RWPE2 (cell line): ENCODE results near the gene HYAL1.
"Not testable (repeated sequence)": the region's sequence is repeated elsewhere in the genome, so short reads cannot be mapped to it uniquely, and the experiment has no call there.

ENCODE experiments used
- ATAC-seq: fragments of 200-7000 bp; cut with Tn5 transposase; 3 replicates; pipeline ENCODE4 v1.9.1; 2021; ENCODE audit warnings: low read depth
- DNase-seq: peaks from one replicate; pipeline ENCODE4 v3.0.0-alpha.2; 2020; ENCODE audit warnings: low spot score
- H3K27ac ChIP-seq: fragments of 450-650 bp; 2 replicates; pipeline ENCODE4 v1.5.1; 2017; ENCODE audit warnings: mild to moderate bottlenecking; ENCODE audit not compliant: poor library complexity, severe bottlenecking
- H3K27me3 ChIP-seq: fragments of 250-450 bp; sonication (Bioruptor Pico); 2 replicates; pipeline ENCODE4 v1.5.1; 2021; ENCODE audit warnings: mild to moderate bottlenecking, moderate library complexity; ENCODE audit not compliant: insufficient read depth, poor library complexity, severe bottlenecking
- H3K36me3 ChIP-seq: fragments of 250-450 bp; sonication (Bioruptor Pico); 2 replicates; pipeline ENCODE4 v1.5.1; 2020; ENCODE audit warnings: low read depth, mild to moderate bottlenecking, moderate library complexity
- H3K4me1 ChIP-seq: fragments of 250-450 bp; sonication (Bioruptor Pico); 2 replicates; pipeline ENCODE4 v1.5.1; 2021; ENCODE audit warnings: mild to moderate bottlenecking, moderate library complexity; ENCODE audit not compliant: insufficient read depth, poor library complexity, severe bottlenecking
- H3K4me3 ChIP-seq: fragments of 250-450 bp; sonication (Bioruptor Pico); 2 replicates; pipeline ENCODE4 v1.5.1; 2021; ENCODE audit warnings: mild to moderate bottlenecking, moderate library complexity; ENCODE audit not compliant: severe bottlenecking
- H3K9me3 ChIP-seq: fragments of 250-450 bp; sonication (Bioruptor Pico); 2 replicates; pipeline ENCODE4 v1.5.1; 2021; ENCODE audit warnings: mild to moderate bottlenecking, moderate library complexity; ENCODE audit not compliant: severe bottlenecking
- CTCF ChIP-seq: fragments of 450-650 bp; IDR thresholded peaks from one replicate; pipeline ENCODE4 v1.5.1; 2017; ENCODE audit warnings: mild to moderate bottlenecking, moderate library complexity; ENCODE audit not compliant: poor library complexity, severe bottlenecking

Gene HYAL1

GRCh38 chr3:50264964-50265485 lies 38.3 kb downstream of the HYAL1 start:
- H3K9me3 ChIP-seq, result no peaks in the 10 kb centered on the region
- peak overlapping the region; percentile 93 for H3K27ac ChIP-seq
- no peaks in the 10 kb centered on the region for H3K27me3 ChIP-seq
- no peaks in the 10 kb centered on the region for H3K36me3 ChIP-seq
- ATAC-seq (peak; percentile 2; the same call in 2 of the 3 replicates), DNase-seq (no peak)
- no peak overlapping the region for H3K4me3 ChIP-seq
- no peak for TF ChIP-seq CTCF
- H3K4me1 ChIP-seq, result peaks cover 29% of the 10 kb centered on the region

DNA sequence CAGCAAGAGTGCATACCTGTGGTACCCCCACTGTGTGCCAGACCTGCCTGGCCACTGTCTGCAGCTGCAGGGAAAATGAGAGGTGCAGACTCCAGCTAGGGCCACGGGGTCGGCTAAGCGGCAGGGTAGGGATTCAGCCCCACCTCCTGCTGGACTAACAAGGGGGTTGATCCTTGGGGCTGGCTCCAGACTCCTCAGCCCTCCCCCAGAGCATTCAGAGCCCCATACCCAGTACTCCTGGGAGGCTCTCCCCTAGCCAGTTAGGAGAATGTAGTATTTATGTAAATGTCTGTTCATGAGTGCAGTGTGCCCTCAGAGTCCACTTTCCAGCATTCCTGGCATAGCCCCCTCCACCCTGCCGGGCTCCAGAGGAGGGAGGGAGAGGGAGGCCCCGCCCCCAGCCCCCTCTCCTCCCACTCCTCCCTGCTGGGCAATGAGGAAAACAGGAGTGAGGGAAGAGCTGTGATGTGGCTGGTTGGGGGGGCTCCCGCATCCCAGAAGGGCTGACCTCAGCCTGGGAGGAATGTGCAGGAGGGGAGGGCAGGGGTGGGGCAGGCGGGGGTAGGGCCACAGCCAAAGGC lies 38.9 kb downstream of the HYAL1 start:
- Histone ChIP-seq H3K27ac (peak overlapping the region; percentile 93), H3K4me1 (peaks cover 32% of the 10 kb centered on the region), H3K4me3 (no peak overlapping the region), H3K9me3 (no peaks in the 10 kb centered on the region), H3K36me3 (peaks cover under 1% of the 10 kb centered on the region; the same call in 1 of the 2 replicates), H3K27me3 (no peaks in the 10 kb centered on the region)
- DNase-seq (peak; percentile 87), ATAC-seq (peak; percentile 41)
- no peak for TF ChIP-seq CTCF

DNA sequence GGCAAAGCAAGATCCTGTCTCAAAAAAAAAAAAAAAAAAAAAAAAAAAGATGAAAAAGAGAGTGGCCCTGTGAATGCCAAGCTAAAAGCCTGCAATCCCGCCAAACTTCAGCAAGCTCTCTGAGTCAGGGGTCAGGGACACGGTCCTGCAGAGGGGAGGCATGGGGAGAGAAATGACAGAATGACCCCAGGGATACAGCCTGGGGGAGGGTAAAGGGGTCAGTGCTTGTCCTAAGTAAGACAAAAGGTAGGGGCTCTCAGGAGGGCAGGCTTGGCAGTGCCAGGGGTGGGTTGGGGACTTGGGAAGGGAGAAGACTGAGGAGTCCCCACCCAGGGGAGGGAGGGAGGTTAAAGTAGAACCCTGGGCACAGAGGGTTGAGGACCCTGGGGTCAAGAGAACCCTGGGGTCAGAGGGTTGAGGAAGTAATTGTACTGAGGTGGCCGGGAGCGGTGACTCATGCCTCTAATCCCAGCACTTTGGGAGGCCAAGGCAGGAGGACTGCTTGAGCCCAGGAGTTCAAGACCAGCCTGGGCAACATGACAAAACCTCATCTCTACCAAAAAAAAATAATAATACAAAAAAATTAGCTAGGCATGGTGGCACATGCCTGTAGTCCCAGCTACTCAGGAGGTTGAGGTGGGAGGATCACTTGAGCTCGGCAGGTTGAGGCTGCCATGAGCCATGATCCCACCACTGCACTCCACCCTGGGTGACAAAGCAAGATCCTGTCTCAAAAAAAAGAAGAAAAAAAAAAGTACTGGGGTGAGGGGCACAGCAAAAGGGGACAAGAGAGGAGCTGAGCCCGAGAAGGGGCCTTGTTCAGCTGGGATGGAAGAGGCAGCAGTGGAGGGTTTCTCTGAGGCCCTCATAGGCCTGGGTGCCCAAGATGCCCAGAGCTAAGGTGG lies 39.6 kb downstream of the HYAL1 start:
- Histone ChIP-seq H3K36me3 (peaks cover 6% of the 10 kb centered on the region; the same call in 1 of the 2 replicates), H3K4me1 (peaks cover 31% of the 10 kb centered on the region), H3K4me3 (no peak overlapping the region), H3K27me3 (no peaks in the 10 kb centered on the region), H3K9me3 (no peaks in the 10 kb centered on the region), H3K27ac (peak overlapping the region; percentile 93)
- TF ChIP-seq CTCF, result no peak
- no peak for DNase-seq
- no peak for ATAC-seq

GRCh38 chr3:50262778-50263177 lies 40.6 kb downstream of the HYAL1 start:
- Histone ChIP-seq H3K4me3 (no peak overlapping the region), H3K4me1 (peaks cover 25% of the 10 kb centered on the region), H3K9me3 (no peaks in the 10 kb centered on the region), H3K27ac (peak overlapping the region; percentile 93), H3K27me3 (no peaks in the 10 kb centered on the region), H3K36me3 (peaks cover 15% of the 10 kb centered on the region)
- TF ChIP-seq CTCF, result no peak
- ATAC-seq (no peak), DNase-seq (no peak)

DNA sequence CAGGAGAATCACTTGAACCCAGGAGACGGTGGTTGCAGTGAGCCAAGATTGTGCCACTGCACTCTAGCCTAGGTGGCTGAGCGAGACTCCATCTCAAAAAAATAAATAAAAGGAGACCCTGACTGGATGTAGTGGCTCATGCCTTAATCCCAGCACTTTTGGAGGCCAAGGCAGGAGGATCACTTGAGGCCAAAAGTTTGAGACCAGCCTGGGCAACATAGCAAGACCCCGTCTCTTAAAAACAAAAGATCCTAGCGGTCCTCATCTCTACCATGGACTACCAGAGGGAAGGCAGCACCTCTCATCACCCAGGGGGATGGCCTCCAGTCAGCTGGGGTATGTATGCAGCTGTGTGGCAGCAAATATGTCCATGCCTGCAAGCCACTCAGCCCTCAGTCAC lies 41.2 kb downstream of the HYAL1 start:
- H3K4me1 ChIP-seq, result peaks cover 22% of the 10 kb centered on the region
- not testable (repeated sequence) for H3K27me3 ChIP-seq, H3K27ac ChIP-seq, ATAC-seq, DNase-seq, H3K4me3 ChIP-seq, H3K9me3 ChIP-seq
- peaks cover 18% of the 10 kb centered on the region for H3K36me3 ChIP-seq
